Measurements from ENCODE around the gene MAPK1. TPM values are rescaled to one million over a fixed set of nuclear protein-coding genes. Genes with fewer than 3 reads are reported as not detected.

MAPK1 gene
- total and polyA plus RNA-seq, 2 donors (not counting 3 experiments of a cell fraction or from before 2014, with no cell fraction given): 50.9 to 163 TPM

DNA sequence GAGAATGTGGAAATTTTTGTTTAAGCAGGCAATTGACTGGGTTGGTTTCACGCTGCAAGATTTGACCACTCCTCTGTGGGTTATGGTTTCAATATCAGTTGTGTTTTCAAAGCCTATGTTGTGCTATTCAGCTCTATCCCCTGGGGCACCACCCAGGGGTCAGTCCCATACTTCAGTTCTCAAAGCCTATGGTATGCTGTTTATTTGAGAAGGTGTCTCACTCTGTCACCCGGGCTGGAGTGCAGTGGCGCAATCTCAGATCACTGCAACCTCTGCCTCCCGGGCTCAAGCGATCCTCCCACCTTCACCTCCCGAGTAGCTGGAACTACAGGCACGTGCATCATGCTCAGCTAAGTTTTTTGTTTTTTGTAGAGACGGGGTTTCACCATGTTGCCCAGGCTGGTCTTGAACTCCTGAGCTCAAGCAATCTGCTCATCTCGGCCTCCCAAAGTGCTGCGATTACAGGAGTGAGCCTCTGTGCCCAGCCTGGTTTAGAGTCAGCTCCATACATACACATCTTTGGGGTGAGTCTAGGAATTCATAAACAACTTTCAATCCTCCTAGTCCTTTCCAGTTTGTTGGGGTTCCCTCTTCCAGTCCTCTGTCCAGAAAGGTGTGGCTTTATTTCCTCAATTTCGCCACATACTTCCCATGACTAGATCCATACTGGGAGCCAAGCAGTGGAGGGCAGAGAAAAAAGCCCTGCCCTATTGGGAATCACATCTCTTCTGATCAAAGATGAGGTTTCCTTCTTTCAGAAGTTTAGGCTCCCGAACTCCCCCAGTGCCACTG is 35.0 kb upstream of the MAPK1 start:
- intact Hi-C loops (cut with micrococcal nuclease): no loop called here
- dilution Hi-C loops (cut with MboI; ENCODE audit: extremely low pct_ligation_motif_present, low sequenced_read_pairs): no loop called here
- Histone ChIP-seq H3K4me1 (ENCODE audit: control insufficient read depth, extremely low read depth, insufficient read depth, low read length) (no peaks in the 10 kb centered on the region), H3K27me3 (ENCODE audit: control insufficient read depth in 2 of 2, insufficient read depth in 2 of 2, low read length in 2 of 2) (no peaks in the 10 kb centered on the region), H3K9ac (replicated peaks; ENCODE audit: extremely low read depth, insufficient read depth, low read length) (no peak overlapping the region), H4K20me1 (replicated peaks; ENCODE audit: control insufficient read depth, extremely low read depth, insufficient read depth, low read length) (no peaks in the 10 kb centered on the region), H3K4me2 (ENCODE audit: insufficient read depth, low read length) (no peak overlapping the region), H3K79me2 (ENCODE audit: control insufficient read depth, insufficient read depth, low read length) (no peaks in the 10 kb centered on the region), H3K27ac (ENCODE audit: insufficient read depth, low read depth, low read length) (no peak overlapping the region), H3K36me3 (ENCODE audit: control insufficient read depth in 2 of 2, extremely low read depth in 1 of 2, insufficient read depth in 2 of 2, low read length in 2 of 2) (no peaks in the 10 kb centered on the region), H3K9me1 (replicated peaks; ENCODE audit: control insufficient read depth, extremely low read depth, insufficient read depth, low read length) (no peaks in the 10 kb centered on the region), H2AFZ (ENCODE audit: low read depth, low read length) (no peak overlapping the region), H3K9me3 (replicated peaks; ENCODE audit: control insufficient read depth, insufficient read depth, low read length) (no peaks in the 10 kb centered on the region), H3K4me3 (replicated peaks in 1 of 3; ENCODE audit: insufficient read depth in 1 of 3, low read depth in 1 of 3, low read length in 3 of 3) (no peak overlapping the region)
- BruUV-seq (replicated peaks): no TSS peak
- DNase-seq (ENCODE audit: low read depth, low spot score) (no peak), FAIRE-seq (no peak)
- TF ChIP-seq EZH2 (IDR thresholded peaks at IDR 0.05; ENCODE audit: borderline replicate concordance, low read depth, low read length, severe bottlenecking): no peak
- TF ChIP-seq POLR2AphosphoS5 (IDR thresholded peaks at IDR 0.05; ENCODE audit: insufficient read depth, low read depth, low read length): no peak
- TF ChIP-seq POLR2A (IDR thresholded peaks at IDR 0.05; ENCODE audit: low read depth, low read length): no peak
- TF ChIP-seq GATA2 (IDR thresholded peaks at IDR 0.05; ENCODE audit: insufficient read depth, insufficient read length, low read depth, low read length): no peak
- TF ChIP-seq JUN (IDR thresholded peaks at IDR 0.05; ENCODE audit: borderline replicate concordance, insufficient read depth, insufficient read length, low read depth): no peak
- TF ChIP-seq, protein P1, sequence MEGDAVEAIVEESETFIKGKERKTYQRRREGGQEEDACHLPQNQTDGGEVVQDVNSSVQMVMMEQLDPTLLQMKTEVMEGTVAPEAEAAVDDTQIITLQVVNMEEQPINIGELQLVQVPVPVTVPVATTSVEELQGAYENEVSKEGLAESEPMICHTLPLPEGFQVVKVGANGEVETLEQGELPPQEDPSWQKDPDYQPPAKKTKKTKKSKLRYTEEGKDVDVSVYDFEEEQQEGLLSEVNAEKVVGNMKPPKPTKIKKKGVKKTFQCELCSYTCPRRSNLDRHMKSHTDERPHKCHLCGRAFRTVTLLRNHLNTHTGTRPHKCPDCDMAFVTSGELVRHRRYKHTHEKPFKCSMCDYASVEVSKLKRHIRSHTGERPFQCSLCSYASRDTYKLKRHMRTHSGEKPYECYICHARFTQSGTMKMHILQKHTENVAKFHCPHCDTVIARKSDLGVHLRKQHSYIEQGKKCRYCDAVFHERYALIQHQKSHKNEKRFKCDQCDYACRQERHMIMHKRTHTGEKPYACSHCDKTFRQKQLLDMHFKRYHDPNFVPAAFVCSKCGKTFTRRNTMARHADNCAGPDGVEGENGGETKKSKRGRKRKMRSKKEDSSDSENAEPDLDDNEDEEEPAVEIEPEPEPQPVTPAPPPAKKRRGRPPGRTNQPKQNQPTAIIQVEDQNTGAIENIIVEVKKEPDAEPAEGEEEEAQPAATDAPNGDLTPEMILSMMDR (IDR thresholded peaks at IDR 0.05; ENCODE audit: extremely low read depth in 1 of 2, insufficient read depth in 1 of 2, low read depth in 1 of 2, low read length in 2 of 2): no peak
- no peak for TF ChIP-seq MYC (IDR thresholded peaks at IDR 0.05; ENCODE audit: low read depth, low read length)
- ChIA-PET POLR2A (no interaction called here), CTCF (interaction anchor here (0.8 kb wide), 1 partner anchor 13 kb away, joined by 3 read pairs; no protein-coding TSS in a partner anchor)

Measured in endothelial cell of umbilical vein (primary cell).